ENCODE measurements around the gene PSMF1.

PSMF1 gene, protein sequence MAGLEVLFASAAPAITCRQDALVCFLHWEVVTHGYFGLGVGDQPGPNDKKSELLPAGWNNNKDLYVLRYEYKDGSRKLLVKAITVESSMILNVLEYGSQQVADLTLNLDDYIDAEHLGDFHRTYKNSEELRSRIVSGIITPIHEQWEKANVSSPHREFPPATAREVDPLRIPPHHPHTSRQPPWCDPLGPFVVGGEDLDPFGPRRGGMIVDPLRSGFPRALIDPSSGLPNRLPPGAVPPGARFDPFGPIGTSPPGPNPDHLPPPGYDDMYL

DNA sequence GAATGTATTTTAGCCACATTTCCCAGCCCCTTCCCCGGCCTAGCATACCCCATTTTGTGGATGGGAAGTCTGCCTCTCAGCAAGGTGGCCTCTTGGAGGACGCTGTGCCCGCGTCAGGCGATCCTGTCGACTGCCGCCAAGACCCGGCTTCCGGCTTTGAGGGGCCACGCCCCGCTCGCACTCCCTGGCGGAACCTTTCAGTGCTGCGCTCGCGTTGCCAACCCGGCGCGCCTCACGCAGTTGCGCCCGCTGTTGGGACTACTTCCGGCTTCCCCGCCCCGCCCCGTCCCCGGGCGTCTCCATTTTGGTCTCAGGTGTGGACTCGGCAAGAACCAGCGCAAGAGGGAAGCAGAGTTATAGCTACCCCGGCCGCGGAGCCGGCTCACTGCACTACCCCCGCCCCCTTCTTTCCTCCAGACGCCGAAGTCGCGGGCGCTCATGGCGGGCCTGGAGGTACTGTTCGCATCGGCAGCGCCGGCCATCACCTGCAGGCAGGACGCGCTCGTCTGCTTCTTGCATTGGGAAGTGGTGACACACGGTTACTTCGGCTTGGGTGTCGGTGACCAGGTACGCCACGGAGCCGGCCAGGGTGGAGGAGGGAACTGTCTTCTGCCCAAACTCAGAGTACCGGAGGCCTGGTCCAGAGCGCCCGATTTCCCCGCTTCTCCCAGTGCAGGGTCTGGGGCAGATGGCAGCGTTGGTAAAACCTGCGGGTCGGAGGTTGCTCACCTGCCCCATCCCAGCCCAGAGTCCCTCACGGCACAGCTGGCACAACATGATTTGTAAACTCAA lies at the start of gene PSMF1:
Gene PSMF1, plus strand, starts transcription at position 267 of the 792 bp plus-strand sequence. Its CDS starts 172 bp downstream, at position 439.
- H3K27me3 ChIP-seq (ENCODE audit: insufficient read depth, low read length), result no peaks in the 10 kb centered on the region
- peaks cover 16% of the 10 kb centered on the region for H3K36me3 ChIP-seq (ENCODE audit: insufficient read depth, low read length)
- H3K4me1 ChIP-seq (ENCODE audit: insufficient read depth, low read length), result peaks cover 30% of the 10 kb centered on the region
- peak within 1 kb of the TSS; percentile 89 for H2AFZ ChIP-seq (ENCODE audit: low read depth, low read length)
- H3K4me3 ChIP-seq (ENCODE audit: low read length), result peak within 1 kb of the TSS; percentile 95
- no peaks in the 10 kb centered on the region for H3K9me3 ChIP-seq (ENCODE audit: low read length)

DNA sequence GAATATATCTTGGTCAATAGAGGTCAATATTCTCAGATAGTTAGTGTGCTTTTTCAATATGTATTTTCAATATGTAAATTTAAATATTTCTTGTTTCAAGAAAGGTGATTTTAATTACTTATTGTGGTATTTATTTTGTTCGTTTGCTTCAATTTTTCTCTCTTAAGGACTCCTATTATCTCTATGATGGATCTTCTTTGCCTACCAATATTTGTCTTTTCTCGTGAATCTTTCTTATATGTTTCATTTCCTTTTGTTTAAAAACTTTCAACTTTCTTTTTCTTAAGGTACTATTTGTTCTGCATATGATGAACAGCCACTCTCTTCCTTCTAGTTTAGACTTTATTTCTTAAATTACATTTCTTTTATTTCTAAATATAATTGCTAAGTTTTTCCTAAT lies 46.1 kb upstream of the PSMF1 start:
- H3K9me3 ChIP-seq (ENCODE audit: low read length), result no peaks in the 10 kb centered on the region
- no peak overlapping the region for H3K4me3 ChIP-seq (ENCODE audit: low read length)
- H3K4me1 ChIP-seq (ENCODE audit: insufficient read depth, low read length), result no peaks in the 10 kb centered on the region
- no peaks in the 10 kb centered on the region for H3K27me3 ChIP-seq (ENCODE audit: insufficient read depth, low read length)
- no peak overlapping the region for H2AFZ ChIP-seq (ENCODE audit: low read depth, low read length)
- H3K36me3 ChIP-seq (ENCODE audit: insufficient read depth, low read length), result no peaks in the 10 kb centered on the region

DNA sequence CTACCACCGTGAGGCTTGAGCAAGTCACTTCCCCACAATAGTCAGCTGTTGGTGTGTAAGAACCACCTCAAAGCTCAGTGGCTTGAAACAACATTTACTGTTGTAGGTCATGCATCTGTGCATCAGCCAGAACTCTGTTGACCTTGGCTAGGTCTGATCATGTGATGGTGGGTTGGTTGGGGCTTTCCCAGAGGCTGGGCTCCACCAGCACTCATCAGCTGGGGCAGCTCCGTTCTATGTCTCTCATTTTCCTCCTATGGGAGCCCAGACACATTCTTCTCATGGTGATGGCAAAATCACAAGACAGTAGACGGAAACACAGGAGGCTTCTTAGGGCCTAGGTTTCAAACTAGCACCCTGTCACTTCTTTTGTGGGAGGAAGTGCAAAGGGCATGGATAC lies 42.8 kb upstream of the PSMF1 start:
- Histone ChIP-seq H3K4me3 (ENCODE audit: low read length) (no peak overlapping the region), H3K9me3 (ENCODE audit: low read length) (no peaks in the 10 kb centered on the region), H3K27me3 (ENCODE audit: insufficient read depth, low read length) (no peaks in the 10 kb centered on the region), H3K36me3 (ENCODE audit: insufficient read depth, low read length) (no peaks in the 10 kb centered on the region), H2AFZ (ENCODE audit: low read depth, low read length) (no peak overlapping the region), H3K4me1 (ENCODE audit: insufficient read depth, low read length) (no peaks in the 10 kb centered on the region)

DNA sequence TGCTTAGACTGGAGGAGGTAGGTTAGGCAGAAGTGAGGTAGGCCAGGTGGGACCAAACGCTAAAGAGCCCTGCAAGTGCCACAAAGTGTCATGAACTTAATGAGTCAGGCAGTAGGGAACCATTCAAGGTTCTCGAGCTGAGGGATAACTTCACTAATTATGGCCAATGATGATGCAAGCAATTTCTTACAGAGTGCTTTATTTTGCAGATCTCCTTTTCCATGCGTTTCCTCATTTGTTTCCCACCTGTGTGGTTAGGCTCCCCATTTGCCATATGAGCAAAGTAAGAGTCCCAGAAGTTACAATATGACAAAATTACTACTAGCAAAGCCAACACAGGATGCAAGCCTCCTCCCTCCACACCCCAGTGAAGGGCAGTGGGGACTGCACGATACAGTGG lies 36.5 kb upstream of the PSMF1 start:
- Histone ChIP-seq H3K4me3 (ENCODE audit: low read length) (no peak overlapping the region), H3K4me1 (ENCODE audit: insufficient read depth, low read length) (no peaks in the 10 kb centered on the region), H2AFZ (ENCODE audit: low read depth, low read length) (no peak overlapping the region), H3K36me3 (ENCODE audit: insufficient read depth, low read length) (no peaks in the 10 kb centered on the region), H3K27me3 (ENCODE audit: insufficient read depth, low read length) (no peaks in the 10 kb centered on the region), H3K9me3 (ENCODE audit: low read length) (no peaks in the 10 kb centered on the region)

DNA sequence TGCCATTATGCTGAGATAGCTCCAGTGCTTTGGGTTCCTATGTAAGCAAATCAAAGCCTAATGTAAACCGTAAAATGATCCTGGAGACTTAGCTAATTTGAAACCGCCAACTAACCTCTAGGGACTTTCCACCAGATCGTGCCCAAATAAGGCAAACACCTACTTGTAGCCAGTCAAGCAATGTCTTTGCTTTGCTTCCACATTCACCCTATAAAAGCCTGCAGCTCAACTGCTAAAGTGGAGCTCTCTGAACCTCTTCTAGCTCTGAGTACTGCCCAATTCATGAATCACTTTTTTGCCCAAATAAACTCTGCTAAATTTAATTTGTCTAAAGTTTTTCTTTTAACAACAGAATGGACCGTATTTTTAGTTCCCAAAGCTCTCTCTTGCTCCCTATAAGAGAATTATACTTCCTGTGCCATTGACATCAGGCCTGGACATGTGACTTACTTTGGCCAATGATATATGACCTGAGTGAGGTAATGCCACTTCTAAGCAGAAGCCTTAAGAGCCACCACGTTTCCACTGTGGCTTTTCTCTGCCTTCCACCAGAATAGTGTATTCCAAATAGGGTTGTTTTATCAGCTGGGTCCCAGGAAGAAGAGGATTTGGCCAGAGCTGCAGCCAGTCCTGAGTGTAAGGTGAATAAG lies 34.8 kb upstream of the PSMF1 start:
- Histone ChIP-seq H3K4me1 (ENCODE audit: insufficient read depth, low read length) (no peaks in the 10 kb centered on the region), H3K36me3 (ENCODE audit: insufficient read depth, low read length) (no peaks in the 10 kb centered on the region), H3K27me3 (ENCODE audit: insufficient read depth, low read length) (no peaks in the 10 kb centered on the region)

DNA sequence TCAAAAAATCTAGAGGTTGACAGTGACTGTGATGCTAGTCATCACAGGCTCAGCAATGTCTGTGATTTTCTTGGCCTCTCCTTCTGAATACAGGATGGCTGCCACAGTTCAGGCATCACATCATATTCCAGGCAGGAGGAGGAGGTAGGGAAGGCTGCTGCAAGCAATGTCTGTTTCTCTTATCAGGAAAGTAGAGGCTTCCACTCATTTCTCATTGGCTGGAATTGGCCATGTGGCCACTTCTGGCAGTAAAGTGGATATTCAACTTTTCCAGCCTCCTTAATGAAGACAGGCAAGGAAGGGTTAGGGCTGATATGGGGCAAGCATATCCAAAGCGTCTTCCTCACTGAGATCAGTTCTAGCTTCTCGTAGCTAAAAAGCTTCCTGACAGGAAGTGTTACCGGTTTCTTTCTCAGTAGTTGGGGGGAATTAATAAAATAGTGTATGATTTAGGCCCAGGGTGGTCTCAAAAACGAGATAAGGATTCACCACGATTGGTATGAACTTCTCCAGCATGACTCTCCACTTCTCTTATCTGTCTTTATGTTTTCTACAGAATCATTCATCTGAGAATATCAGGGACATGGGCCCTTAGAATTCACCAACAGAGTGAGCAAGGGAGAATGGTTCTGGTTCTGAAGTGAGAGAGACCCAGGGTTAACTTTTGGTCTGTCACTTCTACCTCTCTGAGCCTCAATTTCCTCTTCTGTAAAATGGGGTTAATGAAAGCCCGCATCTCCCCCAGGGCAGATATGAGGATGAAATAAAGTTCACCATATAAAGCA lies 32.7 kb upstream of the PSMF1 start:
- Histone ChIP-seq H3K27me3 (ENCODE audit: insufficient read depth, low read length) (no peaks in the 10 kb centered on the region), H3K36me3 (ENCODE audit: insufficient read depth, low read length) (no peaks in the 10 kb centered on the region), H3K4me3 (ENCODE audit: low read length) (no peak overlapping the region), H3K9me3 (ENCODE audit: low read length) (no peaks in the 10 kb centered on the region), H3K4me1 (ENCODE audit: insufficient read depth, low read length) (no peaks in the 10 kb centered on the region), H2AFZ (ENCODE audit: low read depth, low read length) (no peak overlapping the region)

More for the DNA sequence above, 34.8 kb upstream of the PSMF1 start:
- Histone ChIP-seq H2AFZ (ENCODE audit: low read depth, low read length) (no peak overlapping the region), H3K4me3 (ENCODE audit: low read length) (no peak overlapping the region), H3K9me3 (ENCODE audit: low read length) (no peaks in the 10 kb centered on the region)

DNA sequence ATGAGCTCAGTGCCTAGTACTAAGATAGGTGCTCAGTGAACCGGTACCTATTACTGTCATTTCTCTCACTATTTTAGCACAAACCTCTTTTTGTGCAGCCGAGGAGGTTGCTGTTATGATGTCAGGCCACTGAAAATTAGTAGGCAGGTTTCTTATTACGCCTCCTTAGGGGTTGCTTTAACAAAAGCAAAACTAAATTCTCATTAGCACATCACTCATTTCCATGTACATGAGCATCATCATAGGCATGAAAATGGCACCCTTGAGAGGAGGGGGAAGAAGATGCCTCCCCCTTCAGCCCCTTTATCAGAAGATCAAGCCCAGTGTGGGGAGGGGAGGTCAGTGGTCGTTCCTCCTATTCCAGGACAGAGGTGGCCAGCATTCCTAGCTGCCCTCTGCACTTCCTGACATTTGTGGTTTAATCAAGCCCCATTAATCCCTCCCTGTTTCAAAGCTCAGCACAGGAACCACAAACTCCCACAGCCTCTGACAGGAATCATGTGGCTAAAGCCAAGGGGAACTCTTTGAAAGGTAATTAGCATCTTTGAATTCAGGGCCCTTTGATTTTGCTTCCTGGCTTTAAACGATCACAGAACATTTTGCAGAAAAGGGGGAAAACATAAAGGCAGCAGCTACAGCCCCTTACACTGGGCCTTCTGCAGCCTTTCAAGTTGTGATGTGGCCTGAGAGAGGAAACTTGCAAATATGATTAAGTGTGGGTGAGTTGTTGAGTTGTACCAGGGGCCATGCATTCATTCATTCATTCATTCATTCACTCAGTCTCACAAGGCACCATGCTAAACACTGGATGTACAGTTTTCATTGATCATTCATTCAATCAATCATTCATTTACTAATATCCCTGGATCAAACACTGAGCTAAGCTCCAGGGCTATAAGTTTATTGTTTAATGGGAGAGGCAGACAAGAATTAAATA lies 31.9 kb upstream of the PSMF1 start:
- H2AFZ ChIP-seq (ENCODE audit: low read depth, low read length), result no peak overlapping the region
- H3K27me3 ChIP-seq (ENCODE audit: insufficient read depth, low read length), result no peaks in the 10 kb centered on the region
- H3K9me3 ChIP-seq (ENCODE audit: low read length), result peaks cover under 1% of the 10 kb centered on the region
- no peaks in the 10 kb centered on the region for H3K36me3 ChIP-seq (ENCODE audit: insufficient read depth, low read length)
- no peak overlapping the region for H3K4me3 ChIP-seq (ENCODE audit: low read length)
- no peaks in the 10 kb centered on the region for H3K4me1 ChIP-seq (ENCODE audit: insufficient read depth, low read length)

DNA sequence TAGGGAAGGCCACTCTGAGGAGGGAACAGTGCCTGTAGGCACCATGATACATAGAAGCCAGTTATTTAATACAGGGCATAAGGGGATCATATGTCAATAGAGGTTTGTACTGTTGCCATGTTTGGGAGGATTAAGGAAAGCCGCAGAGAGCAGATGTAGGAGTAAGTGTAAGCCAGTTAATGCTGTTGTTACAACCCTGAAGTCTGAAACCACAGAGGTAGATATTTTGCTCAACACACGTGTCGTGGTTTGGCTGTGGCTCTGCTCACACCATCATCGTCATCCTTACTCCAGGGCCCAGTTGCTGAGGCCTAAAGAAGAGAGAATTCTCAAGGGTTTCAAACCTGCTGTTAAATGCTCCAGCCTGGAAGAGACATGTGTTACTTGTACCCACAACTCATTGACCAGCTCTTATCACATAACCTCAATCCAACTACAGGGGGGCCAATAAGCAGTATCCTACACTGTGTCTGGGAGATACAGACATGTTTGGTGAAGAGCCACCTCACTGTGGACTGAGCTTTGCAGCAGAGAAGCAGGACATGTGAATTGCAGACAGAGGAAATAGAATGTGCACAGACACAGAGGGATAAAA lies 31.0 kb upstream of the PSMF1 start:
- Histone ChIP-seq H2AFZ (ENCODE audit: low read depth, low read length) (no peak overlapping the region), H3K4me1 (ENCODE audit: insufficient read depth, low read length) (no peaks in the 10 kb centered on the region), H3K9me3 (ENCODE audit: low read length) (peaks cover 2% of the 10 kb centered on the region), H3K4me3 (ENCODE audit: low read length) (no peak overlapping the region), H3K36me3 (ENCODE audit: insufficient read depth, low read length) (no peaks in the 10 kb centered on the region), H3K27me3 (ENCODE audit: insufficient read depth, low read length) (no peaks in the 10 kb centered on the region)

DNA sequence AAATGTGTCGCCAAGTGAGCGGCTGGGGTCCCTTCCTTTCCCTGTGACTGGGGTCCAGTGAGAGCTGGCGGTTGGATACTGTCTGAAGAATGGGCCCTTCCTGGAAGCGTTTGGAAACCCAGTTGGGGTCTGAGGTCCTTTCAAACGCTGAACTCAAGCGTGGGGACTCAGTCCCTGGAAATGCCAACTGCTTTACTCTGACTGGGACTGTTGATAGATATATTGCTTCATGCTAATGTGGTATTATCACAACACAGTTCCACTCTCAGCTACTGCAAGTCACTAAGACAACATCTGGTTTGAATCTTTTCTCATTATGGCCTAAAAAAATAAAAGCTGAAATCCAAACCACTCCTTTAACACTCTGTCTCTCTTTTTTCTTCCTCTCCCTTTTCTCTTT lies 23.7 kb upstream of the PSMF1 start:
- no peaks in the 10 kb centered on the region for H3K36me3 ChIP-seq (ENCODE audit: insufficient read depth, low read length)
- no peak overlapping the region for H3K4me3 ChIP-seq (ENCODE audit: low read length)
- no peaks in the 10 kb centered on the region for H3K27me3 ChIP-seq (ENCODE audit: insufficient read depth, low read length)
- H3K9me3 ChIP-seq (ENCODE audit: low read length), result peaks cover 6% of the 10 kb centered on the region
- H2AFZ ChIP-seq (ENCODE audit: low read depth, low read length), result no peak overlapping the region
- H3K4me1 ChIP-seq (ENCODE audit: insufficient read depth, low read length), result no peaks in the 10 kb centered on the region

DNA sequence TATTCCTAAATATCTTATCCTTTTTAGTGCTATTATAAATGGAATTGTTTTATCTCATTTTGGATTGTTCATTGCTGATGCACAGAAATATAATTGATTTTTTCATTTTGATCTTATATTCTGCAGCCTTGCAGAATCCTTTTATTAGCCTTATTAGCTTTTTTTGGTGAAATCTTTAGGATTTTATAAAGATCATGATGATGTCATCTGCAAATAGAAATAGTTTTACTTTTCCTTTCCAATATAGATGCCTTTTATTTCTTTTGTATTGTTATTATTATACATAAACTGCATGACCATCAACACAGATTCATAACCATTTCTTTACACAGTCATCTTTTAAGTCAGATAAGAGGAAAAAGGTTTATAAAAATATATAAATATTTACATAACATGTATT lies 16.9 kb upstream of the PSMF1 start:
- H3K4me1 ChIP-seq (ENCODE audit: insufficient read depth, low read length), result no peaks in the 10 kb centered on the region
- H3K4me3 ChIP-seq (ENCODE audit: low read length), result no peak overlapping the region
- H3K9me3 ChIP-seq (ENCODE audit: low read length), result peaks cover 4% of the 10 kb centered on the region
- no peak overlapping the region for H2AFZ ChIP-seq (ENCODE audit: low read depth, low read length)
- H3K36me3 ChIP-seq (ENCODE audit: insufficient read depth, low read length), result no peaks in the 10 kb centered on the region
- no peaks in the 10 kb centered on the region for H3K27me3 ChIP-seq (ENCODE audit: insufficient read depth, low read length)

DNA sequence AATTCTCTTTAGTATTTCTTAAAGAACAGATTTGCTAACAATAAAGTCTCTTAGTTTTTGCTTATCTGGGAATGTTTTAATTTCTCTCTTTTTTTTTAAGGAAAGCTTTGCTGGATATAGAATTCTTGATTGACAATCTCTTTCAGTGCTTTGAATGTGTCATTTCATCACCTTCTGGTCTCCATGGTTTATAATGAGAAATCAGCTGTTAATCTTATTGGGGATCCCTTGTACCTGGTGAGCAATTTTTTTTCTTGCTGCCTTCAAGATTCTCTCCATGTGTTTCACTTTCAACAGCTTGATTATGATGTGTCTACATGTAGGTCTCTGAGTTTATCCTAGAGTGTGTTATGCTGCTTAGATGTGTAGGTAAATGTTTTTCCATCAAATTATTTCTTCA lies 16.4 kb upstream of the PSMF1 start:
- no peaks in the 10 kb centered on the region for H3K36me3 ChIP-seq (ENCODE audit: insufficient read depth, low read length)
- H3K9me3 ChIP-seq (ENCODE audit: low read length), result peaks cover 4% of the 10 kb centered on the region
- H3K4me3 ChIP-seq (ENCODE audit: low read length), result no peak overlapping the region
- no peaks in the 10 kb centered on the region for H3K27me3 ChIP-seq (ENCODE audit: insufficient read depth, low read length)
- H2AFZ ChIP-seq (ENCODE audit: low read depth, low read length), result no peak overlapping the region
- H3K4me1 ChIP-seq (ENCODE audit: insufficient read depth, low read length), result no peaks in the 10 kb centered on the region

DNA sequence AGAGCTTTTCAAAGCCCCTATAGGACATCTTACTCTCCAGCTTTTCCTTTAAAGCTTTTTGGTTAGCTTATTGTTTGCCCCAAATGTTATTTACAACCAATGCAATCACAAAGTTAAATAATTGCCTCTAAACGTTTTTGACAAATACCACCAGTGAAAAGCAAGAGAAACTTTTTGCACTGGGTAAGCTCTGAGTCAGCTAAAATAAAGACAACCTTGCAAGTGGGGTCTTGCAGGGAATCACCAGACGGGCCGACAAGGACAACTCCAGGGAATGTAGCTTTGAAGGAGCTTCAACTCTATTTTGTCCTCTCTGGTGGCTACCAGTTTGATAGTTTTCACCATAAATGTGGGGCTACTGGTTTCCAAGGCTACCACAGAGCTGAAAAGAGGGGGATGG lies 14.7 kb upstream of the PSMF1 start:
- H3K9me3 ChIP-seq (ENCODE audit: low read length), result no peaks in the 10 kb centered on the region
- H3K4me1 ChIP-seq (ENCODE audit: insufficient read depth, low read length), result no peaks in the 10 kb centered on the region
- no peak overlapping the region for H3K4me3 ChIP-seq (ENCODE audit: low read length)
- H3K36me3 ChIP-seq (ENCODE audit: insufficient read depth, low read length), result no peaks in the 10 kb centered on the region
- no peak overlapping the region for H2AFZ ChIP-seq (ENCODE audit: low read depth, low read length)
- H3K27me3 ChIP-seq (ENCODE audit: insufficient read depth, low read length), result no peaks in the 10 kb centered on the region

Data from neuron (in vitro differentiated cells).